IMR-90 (cell line): ENCODE results near the gene TMEM170B. TPM values are rescaled to one million over a fixed set of nuclear protein-coding genes. Genes with fewer than 3 reads are reported as not detected.

Experiments
- ATAC-seq: fragments of 200-7000 bp; cut with Tn5 transposase; 2 replicates; pipeline ENCODE4 v1.9.1; 2020; ENCODE audit warnings: low read depth, mild to moderate bottlenecking, moderate library complexity
- BruUV-seq: library from RNA; stranded (reverse); fragments of 400-500 nt; replicated peaks from 2 replicates; lab custom pipeline; 2021; lab: Mats Ljungman, UMichigan
- CTCF ChIA-PET: fragments of 300-600 bp; formaldehyde crosslinking; extraction: SDS; loops from one replicate; lab custom pipeline; 2021; ENCODE audit warnings: antibody characterized with exemption; lab: Yijun Ruan, JAX
- POLR2A ChIA-PET: fragments of 300-600 bp; sonication (Branson Sonifier 250); formaldehyde crosslinking; loops from one replicate; lab custom pipeline; 2022; ENCODE audit warnings: antibody characterized with exemption; ENCODE audit not compliant: unreplicated experiment; lab: Charles Lee
- DNase-seq: peaks from one replicate; pipeline ENCODE4 v3.0.0; 2013
- H2AFZ ChIP-seq: replicated peaks from 2 replicates; pipeline ENCODE3; 2013; ENCODE audit warnings: low read length, mild to moderate bottlenecking; ENCODE audit not compliant: poor library complexity
- H2AK5ac ChIP-seq: 2 replicates; pipeline ENCODE4 v1.6.1; 2013; ENCODE audit warnings: low read depth, low read length, inconsistent platforms
- H2AK9ac ChIP-seq: replicated peaks from 2 replicates; pipeline ENCODE3; 2013; ENCODE audit warnings: mild to moderate bottlenecking, low read depth, low read length, moderate library complexity; ENCODE audit not compliant: poor library complexity
- H2BK120ac ChIP-seq: 2 replicates; pipeline ENCODE4 v1.6.1; 2013; ENCODE audit warnings: low read depth, low read length, inconsistent platforms
- H2BK15ac ChIP-seq: 3 replicates; pipeline ENCODE4 v1.6.1; 2013; ENCODE audit warnings: low read depth, low read length, inconsistent platforms
- H2BK20ac ChIP-seq: 2 replicates; pipeline ENCODE4 v1.6.1; 2013; ENCODE audit warnings: low read depth, mild to moderate bottlenecking, inconsistent platforms, low read length, moderate library complexity
- H2BK5ac ChIP-seq: 2 replicates; pipeline ENCODE4 v1.6.1; 2013; ENCODE audit warnings: mild to moderate bottlenecking, low read depth, low read length, inconsistent platforms; ENCODE audit not compliant: poor library complexity, severe bottlenecking
- H3K14ac ChIP-seq: replicated peaks from 2 replicates; pipeline ENCODE4 v1.6.1; 2013; ENCODE audit warnings: low read depth, low read length, inconsistent platforms
- H3K18ac ChIP-seq: 2 replicates; pipeline ENCODE4 v1.6.1; 2013; ENCODE audit warnings: low read depth, low read length, control low read depth
- H3K23ac ChIP-seq: 2 replicates; pipeline ENCODE4 v1.6.1; 2013; ENCODE audit warnings: low read depth, low read length, inconsistent platforms
- H3K27ac ChIP-seq: 2 replicates; pipeline ENCODE4 v1.5.1; 2013; ENCODE audit warnings: mild to moderate bottlenecking, control low read depth, low read length; ENCODE audit not compliant: insufficient read depth
- H3K27me3 ChIP-seq: 2 replicates; pipeline ENCODE4 v1.6.1; 2013; ENCODE audit warnings: low read length; ENCODE audit not compliant: control insufficient read depth, insufficient read depth
- H3K36me3 ChIP-seq: 2 replicates; pipeline ENCODE4 v1.6.1; 2013; ENCODE audit warnings: low read length, mixed read lengths; ENCODE audit not compliant: control insufficient read depth, insufficient read depth
- H3K4ac ChIP-seq: 2 replicates; pipeline ENCODE4 v1.6.1; 2013; ENCODE audit warnings: low read depth, low read length, inconsistent platforms
- H3K4me1 ChIP-seq: 2 replicates; pipeline ENCODE4 v1.6.1; 2013; ENCODE audit warnings: low read length, mixed read lengths; ENCODE audit not compliant: control insufficient read depth, insufficient read depth
- H3K4me2 ChIP-seq: 2 replicates; pipeline ENCODE4 v1.6.1; 2013; ENCODE audit warnings: low read depth, mild to moderate bottlenecking, control low read depth, low read length, moderate library complexity
- H3K4me3 ChIP-seq: 2 replicates; pipeline ENCODE4 v1.5.1; 2013; ENCODE audit warnings: low read depth, mild to moderate bottlenecking, control low read depth, low read length, moderate library complexity; ENCODE audit not compliant: insufficient read depth
- H3K56ac ChIP-seq: 2 replicates; pipeline ENCODE4 v1.6.1; 2013; ENCODE audit warnings: low read length, inconsistent platforms; ENCODE audit not compliant: insufficient read depth; ENCODE audit errors: extremely low read depth
- H3K79me1 ChIP-seq, 2 experiments: 2 replicates each; pipeline ENCODE4 v1.6.1; 2013; ENCODE audit warnings: low read length in 2 of 2, inconsistent platforms in 1 of 2, low read depth in 1 of 2
- H3K9ac ChIP-seq: 2 replicates; pipeline ENCODE4 v1.6.1; 2013; ENCODE audit warnings: low read depth, low read length, control low read depth
- H3K9me1 ChIP-seq: 2 replicates; pipeline ENCODE4 v1.6.1; 2013; ENCODE audit warnings: low read length, inconsistent platforms; ENCODE audit not compliant: insufficient read depth
- H3K9me3 ChIP-seq: 2 replicates; pipeline ENCODE4 v1.6.1; 2013; ENCODE audit warnings: low read length; ENCODE audit not compliant: control insufficient read depth, insufficient read depth
- H4K20me1 ChIP-seq: 2 replicates; pipeline ENCODE4 v1.6.1; 2013; ENCODE audit warnings: low read length, inconsistent platforms; ENCODE audit not compliant: insufficient read depth
- H4K5ac ChIP-seq: 2 replicates; pipeline ENCODE4 v1.6.1; 2013; ENCODE audit warnings: mild to moderate bottlenecking, low read depth, low read length, control low read depth
- H4K8ac ChIP-seq, 2 experiments: 2 replicates each; pipeline ENCODE4 v1.6.1; 2013; ENCODE audit warnings: low read depth in 2 of 2, low read length in 2 of 2, control low read depth in 1 of 2, inconsistent platforms in 1 of 2
- H4K91ac ChIP-seq: 2 replicates; pipeline ENCODE4 v1.6.1; 2013; ENCODE audit warnings: low read depth, low read length, inconsistent platforms; ENCODE audit not compliant: insufficient read depth
- FOS ChIP-seq: fragments of 150-350 bp; IDR thresholded peaks from 2 replicates; pipeline ENCODE4 v1.6.1; 2016; ENCODE audit warnings: low read depth, low read length
- MXI1 ChIP-seq: IDR thresholded peaks from 2 replicates; pipeline ENCODE4 v1.6.1; 2012; ENCODE audit warnings: low read depth, mild to moderate bottlenecking, low read length, moderate library complexity, borderline replicate concordance
- RCOR1 ChIP-seq: IDR thresholded peaks from 2 replicates; pipeline ENCODE4 v1.6.1; 2012; ENCODE audit warnings: mild to moderate bottlenecking, low read length, improper control_type of control experiment; ENCODE audit not compliant: insufficient replicate concordance
- WGBS, 2 experiments: methylation state at CpG; one replicate each; pipeline versions ENCODE4 v1.1.5 to v1.1.7; 2013; ENCODE audit warnings: missing lambda C conversion rate in 2 of 2; ENCODE audit not compliant: insufficient read length in 1 of 2; ENCODE audit errors: extremely low coverage in 2 of 2; 5-methylcytosine and 5-hydroxymethylcytosine counted together
- dilution Hi-C: fragments of 300-500 bp; cut with HindIII; formaldehyde crosslinking; loops from one replicate; pipeline ENCODE4 v1.14.3; 2018; ENCODE audit warnings: low sequenced_read_pairs; ENCODE audit not compliant: unreplicated experiment
- in situ Hi-C: fragments of 300-500 bp; cut with MboI; formaldehyde crosslinking; loops from 3 replicates; pipeline ENCODE4 v1.14.3; 2019; ENCODE audit warnings: low sequenced_read_pairs, inconsistent platforms, mixed read lengths
- intact Hi-C: fragments of 100-400 bp; cut with micrococcal nuclease; formaldehyde crosslinking; loops from 2 replicates; pipeline ENCODE4 v1.10.0; 2022
- polyA plus RNA-seq, 3 experiments: library from polyadenylated mRNA; depleted of rRNA; stranded (reverse); fragments of >200 nt; gene quantifications; 2 replicates each; pipeline ENCODE4 v1.2.3, GENCODE V29; 2012; ENCODE audit warnings: low replicate concordance in 1 of 3
- total RNA-seq: library from RNA; depleted of rRNA; stranded (reverse); fragments of >200 nt; gene quantifications from 2 replicates; pipeline ENCODE4 v1.2.3, GENCODE V29; 2012
- TF ChIP-seq, protein P1 (sequence below): fragments of 150-350 bp; IDR thresholded peaks from 2 replicates; pipeline ENCODE4 v1.6.1; 2016; ENCODE audit warnings: low read depth, mild to moderate bottlenecking, low read length, moderate library complexity, borderline replicate concordance

TMEM170B gene
- total and polyA plus RNA-seq, 2 of the 4 experiments (the other 2 are of a cell fraction) = 0.10 to 0.18 TPM

- peak overlapping the region; percentile 98; the same call in 2 of the 3 replicates for H2BK15ac ChIP-seq
- ATAC-seq = no peak
- H4K91ac ChIP-seq = peak overlapping the region; percentile 87
- H3K4me2 ChIP-seq = no peak overlapping the region
- ChIA-PET CTCF (interaction anchor here (1.1 kb wide), 2 partner anchors 10 to 29 kb away, joined by 3 to 6 read pairs; no protein-coding TSS in a partner anchor), POLR2A (no interaction called here)
- no peak overlapping the region for H2BK5ac ChIP-seq
- no CpG with 5 or more reads among the region's 6 CpGs for WGBS, 2 experiments
- no peaks in the 10 kb centered on the region for H3K27me3 ChIP-seq
- intact Hi-C loops = no loop called here
- no peak overlapping the region for H3K4me3 ChIP-seq
- H3K23ac ChIP-seq = 0 out of 2 replicates have a peak overlapping the region, but pooled peaks have one; percentile 27
- H2AK5ac ChIP-seq = peak overlapping the region; percentile 76; the same call in 1 of the 2 replicates
- no peak for TF ChIP-seq MXI1
- no peak for TF ChIP-seq RCOR1
- TF ChIP-seq, protein P1, sequence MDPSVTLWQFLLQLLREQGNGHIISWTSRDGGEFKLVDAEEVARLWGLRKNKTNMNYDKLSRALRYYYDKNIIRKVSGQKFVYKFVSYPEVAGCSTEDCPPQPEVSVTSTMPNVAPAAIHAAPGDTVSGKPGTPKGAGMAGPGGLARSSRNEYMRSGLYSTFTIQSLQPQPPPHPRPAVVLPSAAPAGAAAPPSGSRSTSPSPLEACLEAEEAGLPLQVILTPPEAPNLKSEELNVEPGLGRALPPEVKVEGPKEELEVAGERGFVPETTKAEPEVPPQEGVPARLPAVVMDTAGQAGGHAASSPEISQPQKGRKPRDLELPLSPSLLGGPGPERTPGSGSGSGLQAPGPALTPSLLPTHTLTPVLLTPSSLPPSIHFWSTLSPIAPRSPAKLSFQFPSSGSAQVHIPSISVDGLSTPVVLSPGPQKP = no peak
- no peak for TF ChIP-seq FOS
- peaks cover 27% of the 10 kb centered on the region for H3K9me1 ChIP-seq
- BruUV-seq = no TSS peak
- H3K14ac ChIP-seq = peak overlapping the region; percentile 69
- H2BK120ac ChIP-seq = peak overlapping the region; percentile 90
- H3K9ac ChIP-seq = no peak overlapping the region
- dilution Hi-C loops = no loop called here
- H4K20me1 ChIP-seq = no peaks in the 10 kb centered on the region
- peak overlapping the region; percentile 9 for H2AK9ac ChIP-seq
- H4K5ac ChIP-seq = peak overlapping the region; percentile 3; the same call in 1 of the 2 replicates
- peak overlapping the region; percentile 82 for H3K4ac ChIP-seq
- peak overlapping the region; percentile 83 for H2BK20ac ChIP-seq
- DNase-seq = no peak
- in situ Hi-C loops = no loop called here
- H3K18ac ChIP-seq = peak overlapping the region; percentile 9; the same call in 1 of the 2 replicates
- no peak overlapping the region for H3K56ac ChIP-seq
- H3K27ac ChIP-seq = no peak overlapping the region; the same call in 1 of the 2 replicates
- no peaks in the 10 kb centered on the region for H3K36me3 ChIP-seq
- no peaks in the 10 kb centered on the region for H3K9me3 ChIP-seq
- H3K79me1 ChIP-seq = peaks cover 0 to 19% of the 10 kb centered on the region in 2 experiments; a peak in 2 of 4 replicates
- peak overlapping the region; percentile 60 to 94 for H4K8ac ChIP-seq
- peaks cover 17% of the 10 kb centered on the region for H3K4me1 ChIP-seq
- H2AFZ ChIP-seq = peak overlapping the region; percentile 46
Measured at GRCh38 chr6:11606332-11606731, 68.8 kb downstream of the TMEM170B start.
